GDM1 (cell line): ENCODE measurements around the gene PALD1.
"Not testable (repeated sequence)": the region's sequence is repeated elsewhere in the genome, so short reads cannot be mapped to it uniquely, and the experiment has no call there.

ENCODE experiments used
- DNase-seq: peaks from one replicate; lab custom pipeline; 2025; lab: John Stamatoyannopoulos, UW

PALD1 gene

GRCh38 chr10:70481831-70482530 lies 3.4 kb downstream of the PALD1 start:
- DNase-seq: no peak

GRCh38 chr10:70482982-70483760 lies 4.6 kb downstream of the PALD1 start:
- no peak for DNase-seq

GRCh38 chr10:70483872-70484271 lies 5.3 kb downstream of the PALD1 start:
- not testable (repeated sequence) for DNase-seq

GRCh38 chr10:70487824-70488223 lies 9.3 kb downstream of the PALD1 start:
- no peak for DNase-seq

- no peak for DNase-seq
These were observed 11.6 kb downstream of the PALD1 start for GRCh38 chr10:70490142-70490541.

- DNase-seq: no peak
These were observed 13.0 kb downstream of the PALD1 start for GRCh38 chr10:70491614-70492013.

- DNase-seq: peak; percentile 81
These were observed 14.5 kb downstream of the PALD1 start for GRCh38 chr10:70492786-70493659.

GRCh38 chr10:70493660-70494234 lies 15.2 kb downstream of the PALD1 start:
- DNase-seq: peak; percentile 49

GRCh38 chr10:70494536-70494935 lies 16.0 kb downstream of the PALD1 start:
- no peak for DNase-seq

- peak; percentile 40 for DNase-seq
These were observed 16.4 kb downstream of the PALD1 start for GRCh38 chr10:70494966-70495365.

- no peak for DNase-seq
These were observed 17.2 kb downstream of the PALD1 start for GRCh38 chr10:70495691-70496261.

GRCh38 chr10:70496341-70497119 lies 18.0 kb downstream of the PALD1 start:
- no peak for DNase-seq

- DNase-seq: no peak
These were observed 18.6 kb downstream of the PALD1 start for GRCh38 chr10:70497120-70497545.

- no peak for DNase-seq
These were observed 20.6 kb downstream of the PALD1 start for GRCh38 chr10:70498970-70499835.

GRCh38 chr10:70499836-70500167 lies 21.2 kb downstream of the PALD1 start:
- DNase-seq: no peak

- no peak for DNase-seq
These were observed 21.8 kb downstream of the PALD1 start for GRCh38 chr10:70500368-70500767.

GRCh38 chr10:70500812-70501301 lies 22.3 kb downstream of the PALD1 start:
- DNase-seq: no peak

- no peak for DNase-seq
These were observed 23.8 kb downstream of the PALD1 start for GRCh38 chr10:70502406-70502805.

- DNase-seq: no peak
These were observed 25.2 kb downstream of the PALD1 start for GRCh38 chr10:70503776-70504175.
